HL-60 (cell line): ENCODE measurements around the gene SOX6.

Experiments
- DNase-seq, 2 experiments: peaks; one replicate each; pipeline ENCODE4 v3.0.0-alpha.2; 2010 to 2020; ENCODE audit warnings: low read depth in 1 of 2, low spot score in 1 of 2
- H3K27ac ChIP-seq: fragments of 250-450 bp; sonication (Bioruptor Pico); replicated peaks from 2 replicates; pipeline ENCODE4 v1.5.1; 2020; ENCODE audit warnings: mild to moderate bottlenecking, moderate library complexity
- H3K27me3 ChIP-seq: fragments of 250-450 bp; sonication (Bioruptor Pico); 2 replicates; pipeline ENCODE4 v1.5.1; 2021; ENCODE audit warnings: mild to moderate bottlenecking, moderate library complexity; ENCODE audit not compliant: insufficient read depth, poor library complexity, severe bottlenecking
- H3K4me3 ChIP-seq: replicated peaks from 2 replicates; pipeline ENCODE4 v1.5.1; 2011; ENCODE audit warnings: mild to moderate bottlenecking, control low read depth, low read length; ENCODE audit not compliant: insufficient read depth
- GABPA ChIP-seq: IDR thresholded peaks from 2 replicates; pipeline ENCODE4 v1.6.1; 2012; ENCODE audit warnings: low read depth
- POLR2AphosphoS5 ChIP-seq: IDR thresholded peaks from 2 replicates; pipeline ENCODE4 v1.6.1; 2012; ENCODE audit warnings: low read depth
- SPI1 ChIP-seq: IDR thresholded peaks from 2 replicates; pipeline ENCODE4 v1.6.1; 2012; ENCODE audit warnings: low read depth, mild to moderate bottlenecking, borderline replicate concordance
- TF ChIP-seq, protein P1 (sequence below): IDR thresholded peaks from one replicate; pipeline ENCODE4 v1.5.1; 2011; ENCODE audit warnings: low read length, control low read depth, inconsistent platforms; ENCODE audit not compliant: insufficient read depth
- TF ChIP-seq, protein P2 (sequence below): IDR thresholded peaks from 2 replicates; pipeline ENCODE4 v1.6.1; 2012; ENCODE audit warnings: low read depth; ENCODE audit not compliant: insufficient replicate concordance

The SOX6 gene

DNA sequence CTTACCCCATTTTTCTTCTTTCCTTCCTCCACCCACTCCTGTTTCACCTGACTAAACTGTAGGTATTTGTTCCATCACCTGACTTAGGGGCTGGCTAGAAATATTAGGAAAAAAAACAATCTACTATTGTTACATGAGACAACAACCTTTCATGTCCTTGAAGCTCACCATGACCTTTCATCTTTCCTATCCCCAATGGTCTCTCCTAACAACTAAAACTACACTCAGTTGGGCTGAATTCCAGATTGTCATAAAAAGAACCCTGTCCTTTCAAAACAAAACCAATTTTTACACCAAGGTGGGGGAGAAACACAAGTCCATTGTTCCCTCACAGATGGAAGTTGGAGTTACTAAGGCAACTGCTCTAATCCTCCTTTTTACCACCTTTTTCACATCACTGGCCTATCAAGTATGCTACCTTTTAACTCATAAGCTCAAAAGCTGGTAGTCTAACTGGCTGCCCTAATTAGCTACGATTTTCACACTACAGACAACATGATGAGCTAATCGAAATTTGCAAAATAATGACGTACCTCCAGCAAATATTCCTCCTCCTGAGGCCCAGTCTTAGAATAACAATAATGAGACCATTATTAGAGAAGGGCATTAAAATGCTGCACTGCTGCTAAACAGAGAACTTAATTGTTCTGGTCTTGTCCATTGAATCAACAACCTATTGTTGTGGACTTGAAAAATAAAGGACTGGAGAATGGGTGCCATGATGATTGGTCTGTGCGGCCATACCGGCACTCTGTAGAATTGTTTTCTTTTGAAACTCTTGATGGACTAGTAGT is 46.5 kb upstream of the SOX6 start:
- Histone ChIP-seq H3K4me3 (no peak overlapping the region), H3K27me3 (no peaks in the 10 kb centered on the region), H3K27ac (no peak overlapping the region)
- no peak for DNase-seq
- TF ChIP-seq GABPA, result no peak
- TF ChIP-seq, protein P1, sequence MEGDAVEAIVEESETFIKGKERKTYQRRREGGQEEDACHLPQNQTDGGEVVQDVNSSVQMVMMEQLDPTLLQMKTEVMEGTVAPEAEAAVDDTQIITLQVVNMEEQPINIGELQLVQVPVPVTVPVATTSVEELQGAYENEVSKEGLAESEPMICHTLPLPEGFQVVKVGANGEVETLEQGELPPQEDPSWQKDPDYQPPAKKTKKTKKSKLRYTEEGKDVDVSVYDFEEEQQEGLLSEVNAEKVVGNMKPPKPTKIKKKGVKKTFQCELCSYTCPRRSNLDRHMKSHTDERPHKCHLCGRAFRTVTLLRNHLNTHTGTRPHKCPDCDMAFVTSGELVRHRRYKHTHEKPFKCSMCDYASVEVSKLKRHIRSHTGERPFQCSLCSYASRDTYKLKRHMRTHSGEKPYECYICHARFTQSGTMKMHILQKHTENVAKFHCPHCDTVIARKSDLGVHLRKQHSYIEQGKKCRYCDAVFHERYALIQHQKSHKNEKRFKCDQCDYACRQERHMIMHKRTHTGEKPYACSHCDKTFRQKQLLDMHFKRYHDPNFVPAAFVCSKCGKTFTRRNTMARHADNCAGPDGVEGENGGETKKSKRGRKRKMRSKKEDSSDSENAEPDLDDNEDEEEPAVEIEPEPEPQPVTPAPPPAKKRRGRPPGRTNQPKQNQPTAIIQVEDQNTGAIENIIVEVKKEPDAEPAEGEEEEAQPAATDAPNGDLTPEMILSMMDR, result no peak
- no peak for TF ChIP-seq SPI1
- TF ChIP-seq POLR2AphosphoS5, result no peak
- TF ChIP-seq, protein P2, sequence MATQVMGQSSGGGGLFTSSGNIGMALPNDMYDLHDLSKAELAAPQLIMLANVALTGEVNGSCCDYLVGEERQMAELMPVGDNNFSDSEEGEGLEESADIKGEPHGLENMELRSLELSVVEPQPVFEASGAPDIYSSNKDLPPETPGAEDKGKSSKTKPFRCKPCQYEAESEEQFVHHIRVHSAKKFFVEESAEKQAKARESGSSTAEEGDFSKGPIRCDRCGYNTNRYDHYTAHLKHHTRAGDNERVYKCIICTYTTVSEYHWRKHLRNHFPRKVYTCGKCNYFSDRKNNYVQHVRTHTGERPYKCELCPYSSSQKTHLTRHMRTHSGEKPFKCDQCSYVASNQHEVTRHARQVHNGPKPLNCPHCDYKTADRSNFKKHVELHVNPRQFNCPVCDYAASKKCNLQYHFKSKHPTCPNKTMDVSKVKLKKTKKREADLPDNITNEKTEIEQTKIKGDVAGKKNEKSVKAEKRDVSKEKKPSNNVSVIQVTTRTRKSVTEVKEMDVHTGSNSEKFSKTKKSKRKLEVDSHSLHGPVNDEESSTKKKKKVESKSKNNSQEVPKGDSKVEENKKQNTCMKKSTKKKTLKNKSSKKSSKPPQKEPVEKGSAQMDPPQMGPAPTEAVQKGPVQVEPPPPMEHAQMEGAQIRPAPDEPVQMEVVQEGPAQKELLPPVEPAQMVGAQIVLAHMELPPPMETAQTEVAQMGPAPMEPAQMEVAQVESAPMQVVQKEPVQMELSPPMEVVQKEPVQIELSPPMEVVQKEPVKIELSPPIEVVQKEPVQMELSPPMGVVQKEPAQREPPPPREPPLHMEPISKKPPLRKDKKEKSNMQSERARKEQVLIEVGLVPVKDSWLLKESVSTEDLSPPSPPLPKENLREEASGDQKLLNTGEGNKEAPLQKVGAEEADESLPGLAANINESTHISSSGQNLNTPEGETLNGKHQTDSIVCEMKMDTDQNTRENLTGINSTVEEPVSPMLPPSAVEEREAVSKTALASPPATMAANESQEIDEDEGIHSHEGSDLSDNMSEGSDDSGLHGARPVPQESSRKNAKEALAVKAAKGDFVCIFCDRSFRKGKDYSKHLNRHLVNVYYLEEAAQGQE, result no peak

DNA sequence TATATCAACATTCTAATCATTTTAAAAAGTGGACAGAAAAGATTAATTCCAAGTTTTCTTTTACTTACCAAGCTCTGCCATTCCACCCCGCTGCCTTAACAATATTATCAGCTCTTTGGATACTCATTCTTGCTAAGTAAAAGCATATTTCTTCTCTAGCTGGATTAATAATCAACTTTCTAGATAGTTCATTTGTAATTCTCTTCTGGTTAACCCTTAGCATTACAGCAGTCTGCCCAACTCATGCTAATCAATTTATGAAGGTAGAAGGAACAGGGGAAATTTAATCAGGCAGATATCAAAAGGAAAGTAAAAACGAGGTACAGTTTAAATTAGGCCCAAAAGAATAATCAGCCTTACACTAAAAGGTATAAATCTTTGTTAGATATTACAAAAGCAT is 41.0 kb upstream of the SOX6 start:
- TF ChIP-seq, protein P1, result no peak
- no peak for TF ChIP-seq GABPA
- no peak for TF ChIP-seq POLR2AphosphoS5
- TF ChIP-seq, protein P2, result no peak
- TF ChIP-seq SPI1, result no peak
- H3K27me3 ChIP-seq, result no peaks in the 10 kb centered on the region
- no peak overlapping the region for H3K4me3 ChIP-seq
- H3K27ac ChIP-seq, result no peak overlapping the region
- no peak for DNase-seq

DNA sequence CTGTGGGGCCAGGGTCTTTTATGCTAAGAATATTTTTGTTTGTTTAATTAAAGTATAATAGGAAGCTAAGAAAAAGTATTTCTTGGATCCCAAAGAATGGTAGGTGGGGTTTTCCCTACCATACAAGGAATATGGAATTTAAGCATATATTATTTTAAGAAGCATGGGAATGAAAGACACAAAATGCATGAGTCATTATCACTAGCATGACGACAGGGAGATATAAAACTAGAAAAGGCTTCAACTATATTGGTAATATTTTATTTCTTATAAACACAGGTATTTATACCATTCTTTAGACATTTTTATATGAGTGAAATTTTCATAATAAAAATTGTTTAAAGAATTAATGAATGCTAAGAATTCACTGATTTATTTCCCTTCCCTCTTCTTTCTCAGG is 39.3 kb upstream of the SOX6 start:
- TF ChIP-seq, protein P1, result no peak
- TF ChIP-seq GABPA (no peak), SPI1 (no peak), POLR2AphosphoS5 (no peak)
- TF ChIP-seq, protein P2, result no peak
- H3K4me3 ChIP-seq, result no peak overlapping the region
- H3K27me3 ChIP-seq, result no peaks in the 10 kb centered on the region
- DNase-seq, result no peak
- no peak overlapping the region for H3K27ac ChIP-seq
